ENCODE measurements around the gene TTC23.

TTC23 gene

GRCh38 chr15:99185414-99186130 lies 63.8 kb downstream of the TTC23 start:
- H3K4ac ChIP-seq (ENCODE audit: low read depth, low read length), result no peak overlapping the region
- no peak overlapping the region for H2BK120ac ChIP-seq (ENCODE audit: insufficient read depth, low read length, poor library complexity)
- H3K4me2 ChIP-seq (ENCODE audit: low read length), result no peak overlapping the region
- no peak overlapping the region for H2AK5ac ChIP-seq (ENCODE audit: low read length)
- no peak overlapping the region for H2BK5ac ChIP-seq (ENCODE audit: low read depth, low read length, poor library complexity)
- DNase-seq, result no peak
- no peak overlapping the region for H2BK12ac ChIP-seq (ENCODE audit: low read length)
- H3K4me1 ChIP-seq (ENCODE audit: control insufficient read depth in 1 of 2, insufficient read depth in 2 of 2, low read length in 2 of 2), result peaks cover 0 to 4% of the 10 kb centered on the region in 2 experiments
- no peaks in the 10 kb centered on the region for H3K79me1 ChIP-seq (ENCODE audit: low read length)
- H3K27ac ChIP-seq (ENCODE audit: low read depth, low read length), result no peak overlapping the region
- H3K4me3 ChIP-seq (ENCODE audit: low read depth, low read length), result no peak overlapping the region
- no peak overlapping the region for H3K23ac ChIP-seq (ENCODE audit: low read length)
- no peak overlapping the region for H4K91ac ChIP-seq (ENCODE audit: low read depth, low read length)
- H4K12ac ChIP-seq (ENCODE audit: low read depth, low read length), result no peak overlapping the region
- no peak overlapping the region for H3K14ac ChIP-seq (ENCODE audit: low read length)
- no peak overlapping the region for H3K18ac ChIP-seq (ENCODE audit: low read length)
- H3K27me3 ChIP-seq (ENCODE audit: insufficient read depth, low read length), result no peaks in the 10 kb centered on the region
- H2AFZ ChIP-seq (ENCODE audit: insufficient read depth, low read length, poor library complexity), result no peak overlapping the region
- WGBS (ENCODE audit: extremely low coverage, insufficient coverage, insufficient read length), result no CpG with 5 or more reads among the region's 4 CpGs
- H3K9ac ChIP-seq (ENCODE audit: low read length), result no peak overlapping the region
- H3K36me3 ChIP-seq (ENCODE audit: control insufficient read depth in 1 of 2, insufficient read depth in 2 of 2, low read length in 2 of 2), result peaks cover 5 to 8% of the 10 kb centered on the region in 2 experiments
- no peaks in the 10 kb centered on the region for H3K9me3 ChIP-seq (ENCODE audit: insufficient read depth, low read depth, low read length)
- no peak overlapping the region for H4K8ac ChIP-seq (ENCODE audit: low read depth, low read length)
- H3K79me2 ChIP-seq (ENCODE audit: control insufficient read depth, insufficient read depth, low read length, poor library complexity), result no peaks in the 10 kb centered on the region

GRCh38 chr15:99182791-99183190 lies 66.6 kb downstream of the TTC23 start:
- Histone ChIP-seq H3K9me3 (ENCODE audit: insufficient read depth, low read depth, low read length) (no peaks in the 10 kb centered on the region), H2AK5ac (ENCODE audit: low read length) (no peak overlapping the region), H3K4me3 (ENCODE audit: low read depth, low read length) (no peak overlapping the region), H3K27me3 (ENCODE audit: insufficient read depth, low read length) (no peaks in the 10 kb centered on the region), H3K18ac (ENCODE audit: low read length) (no peak overlapping the region), H3K79me1 (ENCODE audit: low read length) (no peaks in the 10 kb centered on the region), H3K36me3 (ENCODE audit: control insufficient read depth in 1 of 2, insufficient read depth in 2 of 2, low read length in 2 of 2) (peaks cover 5 to 8% of the 10 kb centered on the region in 2 experiments), H4K8ac (ENCODE audit: low read depth, low read length) (no peak overlapping the region), H3K79me2 (ENCODE audit: control insufficient read depth, insufficient read depth, low read length, poor library complexity) (no peaks in the 10 kb centered on the region), H2AFZ (ENCODE audit: insufficient read depth, low read length, poor library complexity) (no peak overlapping the region), H3K4me2 (ENCODE audit: low read length) (no peak overlapping the region), H4K91ac (ENCODE audit: low read depth, low read length) (no peak overlapping the region), H3K14ac (ENCODE audit: low read length) (no peak overlapping the region), H3K9ac (ENCODE audit: low read length) (no peak overlapping the region), H3K4ac (ENCODE audit: low read depth, low read length) (no peak overlapping the region), H2BK120ac (ENCODE audit: insufficient read depth, low read length, poor library complexity) (no peak overlapping the region), H2BK12ac (ENCODE audit: low read length) (no peak overlapping the region), H4K12ac (ENCODE audit: low read depth, low read length) (no peak overlapping the region), H3K4me1 (ENCODE audit: control insufficient read depth in 1 of 2, insufficient read depth in 2 of 2, low read length in 2 of 2) (peaks cover 0 to 4% of the 10 kb centered on the region in 2 experiments), H3K23ac (ENCODE audit: low read length) (no peak overlapping the region), H2BK5ac (ENCODE audit: low read depth, low read length, poor library complexity) (no peak overlapping the region), H3K27ac (ENCODE audit: low read depth, low read length) (no peak overlapping the region)
- no peak for DNase-seq
- no CpG with 5 or more reads among the region's 1 CpG for WGBS (ENCODE audit: extremely low coverage, insufficient coverage, insufficient read length)

- Histone ChIP-seq H3K23ac (ENCODE audit: low read length) (no peak overlapping the region), H3K4me1 (ENCODE audit: control insufficient read depth in 1 of 2, insufficient read depth in 2 of 2, low read length in 2 of 2) (peaks cover 0 to 4% of the 10 kb centered on the region in 2 experiments), H3K14ac (ENCODE audit: low read length) (peak overlapping the region; percentile 53), H3K36me3 (ENCODE audit: control insufficient read depth in 1 of 2, insufficient read depth in 2 of 2, low read length in 2 of 2) (peaks cover 5 to 8% of the 10 kb centered on the region in 2 experiments), H4K8ac (ENCODE audit: low read depth, low read length) (no peak overlapping the region), H4K12ac (ENCODE audit: low read depth, low read length) (no peak overlapping the region), H3K4me3 (ENCODE audit: low read depth, low read length) (no peak overlapping the region), H3K79me1 (ENCODE audit: low read length) (no peaks in the 10 kb centered on the region), H4K91ac (ENCODE audit: low read depth, low read length) (no peak overlapping the region), H3K9me3 (ENCODE audit: insufficient read depth, low read depth, low read length) (no peaks in the 10 kb centered on the region), H3K79me2 (ENCODE audit: control insufficient read depth, insufficient read depth, low read length, poor library complexity) (no peaks in the 10 kb centered on the region), H3K4ac (ENCODE audit: low read depth, low read length) (no peak overlapping the region), H3K18ac (ENCODE audit: low read length) (no peak overlapping the region), H2AK5ac (ENCODE audit: low read length) (no peak overlapping the region), H2BK120ac (ENCODE audit: insufficient read depth, low read length, poor library complexity) (no peak overlapping the region), H3K4me2 (ENCODE audit: low read length) (no peak overlapping the region), H3K27me3 (ENCODE audit: insufficient read depth, low read length) (no peaks in the 10 kb centered on the region), H2AFZ (ENCODE audit: insufficient read depth, low read length, poor library complexity) (no peak overlapping the region), H2BK5ac (ENCODE audit: low read depth, low read length, poor library complexity) (no peak overlapping the region), H3K9ac (ENCODE audit: low read length) (no peak overlapping the region), H2BK12ac (ENCODE audit: low read length) (no peak overlapping the region), H3K27ac (ENCODE audit: low read depth, low read length) (no peak overlapping the region)
- no peak for DNase-seq
- WGBS (ENCODE audit: extremely low coverage, insufficient coverage, insufficient read length), result no CpG with 5 or more reads among the region's 4 CpGs
Observed at GRCh38 chr15:99181545-99181971, 67.8 kb downstream of the TTC23 start.

GRCh38 chr15:99180964-99181306 lies 68.4 kb downstream of the TTC23 start:
- no peak overlapping the region for H3K4ac ChIP-seq (ENCODE audit: low read depth, low read length)
- no peak overlapping the region for H3K14ac ChIP-seq (ENCODE audit: low read length)

More at GRCh38 chr15:99180964-99181306, 68.4 kb downstream of the TTC23 start:
- Histone ChIP-seq H2BK12ac (ENCODE audit: low read length) (no peak overlapping the region), H3K4me1 (ENCODE audit: control insufficient read depth in 1 of 2, insufficient read depth in 2 of 2, low read length in 2 of 2) (peaks cover 0 to 4% of the 10 kb centered on the region in 2 experiments), H4K12ac (ENCODE audit: low read depth, low read length) (no peak overlapping the region), H3K4me2 (ENCODE audit: low read length) (no peak overlapping the region), H3K36me3 (ENCODE audit: control insufficient read depth in 1 of 2, insufficient read depth in 2 of 2, low read length in 2 of 2) (peaks cover 5 to 8% of the 10 kb centered on the region in 2 experiments), H3K9ac (ENCODE audit: low read length) (no peak overlapping the region), H4K8ac (ENCODE audit: low read depth, low read length) (no peak overlapping the region), H2BK5ac (ENCODE audit: low read depth, low read length, poor library complexity) (no peak overlapping the region), H2BK120ac (ENCODE audit: insufficient read depth, low read length, poor library complexity) (no peak overlapping the region), H3K79me2 (ENCODE audit: control insufficient read depth, insufficient read depth, low read length, poor library complexity) (no peaks in the 10 kb centered on the region), H3K4me3 (ENCODE audit: low read depth, low read length) (no peak overlapping the region), H2AK5ac (ENCODE audit: low read length) (no peak overlapping the region), H3K27me3 (ENCODE audit: insufficient read depth, low read length) (no peaks in the 10 kb centered on the region), H3K18ac (ENCODE audit: low read length) (no peak overlapping the region), H3K27ac (ENCODE audit: low read depth, low read length) (no peak overlapping the region), H3K79me1 (ENCODE audit: low read length) (no peaks in the 10 kb centered on the region), H3K9me3 (ENCODE audit: insufficient read depth, low read depth, low read length) (no peaks in the 10 kb centered on the region), H2AFZ (ENCODE audit: insufficient read depth, low read length, poor library complexity) (no peak overlapping the region), H4K91ac (ENCODE audit: low read depth, low read length) (no peak overlapping the region), H3K23ac (ENCODE audit: low read length) (no peak overlapping the region)
- WGBS (ENCODE audit: extremely low coverage, insufficient coverage, insufficient read length), result no CpG with 5 or more reads among the region's 2 CpGs
- DNase-seq, result no peak
